Upper lobe of left lung (tissue), 4 donors: ENCODE results near the gene DCN.

Source experiments
- CTCF ChIP-seq, 6 experiments: fragments of 450-650 bp in 4 of 6; fragments of 200-600 bp in 2 of 6; sonication (generic) in 2 of 6; IDR thresholded peaks; one replicate each; pipeline ENCODE4 v1.5.1; 2016 to 2019; ENCODE audit warnings: antibody characterized with exemption in 6 of 6
- POLR2A ChIP-seq, 4 donors: fragments of 450-650 bp; IDR thresholded peaks; one replicate each; pipeline ENCODE4 v1.5.1; 2016 to 2017; ENCODE audit warnings: antibody characterized with exemption in 4 of 4, mild to moderate bottlenecking in 2 of 4

- TF ChIP-seq POLR2A (IDR thresholded peaks at IDR 0.05) (no peak), CTCF (IDR thresholded peaks at IDR 0.05) (no peak)
Observed at GRCh38 chr12:91186156-91186555, 3.5 kb upstream of the DCN start.
